ENCODE measurements around the gene ZDHHC3. TPM values are rescaled to one million over a fixed set of nuclear protein-coding genes. Genes with fewer than 3 reads are reported as not detected.

Gene ZDHHC3
- total RNA-seq, 1 donor from 2014 or later = 41.2 TPM

DNA sequence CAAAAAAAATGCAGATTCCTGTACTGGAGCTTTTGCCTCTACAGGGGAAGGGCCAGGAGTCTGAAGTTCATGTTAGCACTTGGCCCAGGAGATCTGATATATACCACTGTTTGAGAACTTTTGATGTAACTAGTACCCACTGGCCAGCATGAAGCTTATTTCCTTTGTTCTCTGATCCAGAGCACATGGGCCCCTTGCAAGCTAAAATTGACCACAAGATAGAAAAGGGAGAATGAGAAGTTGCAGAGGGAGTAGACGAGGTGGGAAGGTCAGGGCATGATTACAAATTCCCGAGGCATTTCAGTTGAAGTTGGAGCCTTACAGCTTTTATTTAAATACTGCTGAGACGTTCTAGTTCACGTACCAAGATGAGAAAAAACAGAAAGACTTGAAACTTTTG, 73.3 kb downstream of the ZDHHC3 start:
- no peak overlapping the region for H3K9ac ChIP-seq
- no peaks in the 10 kb centered on the region for H3K27me3 ChIP-seq
- no peak overlapping the region for H3K4me2 ChIP-seq
- peaks cover 4% of the 10 kb centered on the region for H3K27me3 Mint-ChIP-seq (ENCODE audit: insufficient read depth, low read depth)
- H3F3A ChIP-seq (ENCODE audit: low read depth) = peaks cover 6% of the 10 kb centered on the region
- TF ChIP-seq EZH2 (IDR thresholded peaks at IDR 0.05) (no peak), CTCF (IDR thresholded peaks at IDR 0.05) (no peak), EZH2phosphoT487 (IDR thresholded peaks at IDR 0.05) (no peak)
- peak overlapping the region; percentile 42 for H2AFZ ChIP-seq (replicated peaks)
- no peaks in the 10 kb centered on the region for H3K79me2 ChIP-seq (ENCODE audit: low read depth)
- no peak overlapping the region for H3K27ac ChIP-seq
- H3K4me3 ChIP-seq = no peak overlapping the region
- no peak for DNase-seq (ENCODE audit: low spot score)
- H3K36me3 ChIP-seq = no peaks in the 10 kb centered on the region
- H3K4me3 Mint-ChIP-seq = no peak overlapping the region
- no peaks in the 10 kb centered on the region for H3K9me3 ChIP-seq (ENCODE audit: low read depth)
- no peaks in the 10 kb centered on the region for H3K9me3 Mint-ChIP-seq
- H4K20me1 ChIP-seq (ENCODE audit: low read depth) = no peaks in the 10 kb centered on the region
- H3K4me1 Mint-ChIP-seq = peaks cover 32% of the 10 kb centered on the region
- no peak overlapping the region for H3K27ac Mint-ChIP-seq
- peaks cover 24% of the 10 kb centered on the region for H3K4me1 ChIP-seq
- H3K36me3 Mint-ChIP-seq = no peaks in the 10 kb centered on the region

DNA sequence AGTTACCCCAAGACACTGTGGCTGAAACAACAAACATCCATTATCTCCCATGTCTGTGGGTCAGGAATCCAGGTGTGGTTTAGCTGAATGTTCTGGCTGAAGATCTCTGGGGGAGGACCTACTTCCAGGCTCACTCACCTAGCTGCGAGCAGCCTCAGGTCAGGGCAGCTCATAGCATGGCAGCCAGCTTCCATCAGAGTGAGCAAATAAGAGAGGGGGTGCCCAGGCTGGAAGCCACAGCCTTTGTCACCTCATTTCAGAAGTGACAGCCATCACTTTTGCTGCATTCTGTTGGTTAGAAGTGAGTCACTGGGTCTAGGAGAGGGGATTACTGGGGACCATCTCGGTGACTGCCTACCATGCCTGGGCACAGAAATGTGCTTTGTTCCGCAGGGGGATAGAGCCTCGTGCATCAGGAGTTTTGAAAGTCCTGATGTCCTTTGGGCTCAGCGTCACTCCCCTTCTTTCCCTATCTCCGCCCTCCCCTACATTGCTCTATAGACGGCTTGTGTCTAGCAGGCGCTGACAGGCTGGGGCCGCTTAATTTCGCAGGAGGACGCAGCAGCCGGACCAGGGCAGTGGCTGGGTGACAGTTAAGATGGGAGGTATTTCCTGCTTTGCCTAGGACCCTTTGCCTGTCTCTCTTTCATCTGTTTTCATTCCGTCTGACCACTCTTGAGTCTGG, 76.1 kb downstream of the ZDHHC3 start:
- Histone ChIP-seq H3K4me3 (no peak overlapping the region), H3K4me2 (peak overlapping the region; percentile 47), H3K27me3 (no peaks in the 10 kb centered on the region), H3K36me3 (no peaks in the 10 kb centered on the region), H4K20me1 (ENCODE audit: low read depth) (no peaks in the 10 kb centered on the region), H3K79me2 (ENCODE audit: low read depth) (no peaks in the 10 kb centered on the region), H3F3A (ENCODE audit: low read depth) (peaks cover 6% of the 10 kb centered on the region), H3K4me1 (peaks cover 24% of the 10 kb centered on the region), H2AFZ (replicated peaks) (peak overlapping the region; percentile 68), H3K9ac (no peak overlapping the region), H3K27ac (no peak overlapping the region), H3K9me3 (ENCODE audit: low read depth) (no peaks in the 10 kb centered on the region)
- H3K36me3 Mint-ChIP-seq = no peaks in the 10 kb centered on the region
- H3K4me1 Mint-ChIP-seq = peaks cover 22% of the 10 kb centered on the region
- peak overlapping the region; percentile 86 for H3K27ac Mint-ChIP-seq
- no peaks in the 10 kb centered on the region for H3K9me3 Mint-ChIP-seq
- DNase-seq (ENCODE audit: low spot score) = peak; percentile 61
- peaks cover 2% of the 10 kb centered on the region for H3K27me3 Mint-ChIP-seq (ENCODE audit: insufficient read depth, low read depth)
- H3K4me3 Mint-ChIP-seq = no peak overlapping the region
- TF ChIP-seq EZH2phosphoT487 (IDR thresholded peaks at IDR 0.05) = no peak

DNA sequence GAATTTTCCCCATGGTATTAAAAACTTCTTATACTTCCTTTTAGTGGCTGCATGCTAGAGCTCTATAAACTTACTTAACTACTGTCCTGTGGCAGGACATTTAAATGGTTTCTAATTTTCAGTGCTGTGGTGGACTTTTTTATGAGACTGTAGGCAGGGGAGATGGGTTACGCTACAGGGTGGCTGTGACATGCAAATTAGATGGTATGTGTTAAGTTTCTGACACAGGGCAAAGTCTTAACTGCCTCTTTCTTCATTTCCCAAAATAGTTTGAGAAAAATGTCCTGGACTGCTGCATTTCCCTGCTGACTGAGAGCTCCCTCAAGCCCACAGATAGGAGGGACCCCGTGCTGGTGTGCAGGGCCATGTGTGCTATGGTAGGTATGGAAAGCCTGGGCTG, 79.5 kb downstream of the ZDHHC3 start:
- Histone ChIP-seq H3K27ac (no peak overlapping the region), H3K36me3 (no peaks in the 10 kb centered on the region), H3K79me2 (ENCODE audit: low read depth) (no peaks in the 10 kb centered on the region), H2AFZ (replicated peaks) (no peak overlapping the region), H3K27me3 (no peaks in the 10 kb centered on the region), H3K9ac (no peak overlapping the region), H3K4me2 (no peak overlapping the region), H3K9me3 (ENCODE audit: low read depth) (no peaks in the 10 kb centered on the region), H4K20me1 (ENCODE audit: low read depth) (no peaks in the 10 kb centered on the region), H3K4me3 (no peak overlapping the region), H3K4me1 (peaks cover 24% of the 10 kb centered on the region), H3F3A (ENCODE audit: low read depth) (peaks cover 6% of the 10 kb centered on the region)
- H3K36me3 Mint-ChIP-seq = no peaks in the 10 kb centered on the region
- peaks cover 2% of the 10 kb centered on the region for H3K27me3 Mint-ChIP-seq (ENCODE audit: insufficient read depth, low read depth)
- H3K9me3 Mint-ChIP-seq = no peaks in the 10 kb centered on the region
- TF ChIP-seq CTCF (IDR thresholded peaks at IDR 0.05) (no peak), EZH2phosphoT487 (IDR thresholded peaks at IDR 0.05) (no peak), EZH2 (IDR thresholded peaks at IDR 0.05) (no peak)
- peaks cover 19% of the 10 kb centered on the region for H3K4me1 Mint-ChIP-seq
- H3K27ac Mint-ChIP-seq = no peak overlapping the region
- no peak overlapping the region for H3K4me3 Mint-ChIP-seq
- no peak for DNase-seq (ENCODE audit: low spot score)

GRCh38 chr3:44894485-44894884, 81.5 kb downstream of the ZDHHC3 start:
- no peaks in the 10 kb centered on the region for H4K20me1 ChIP-seq (ENCODE audit: low read depth)
- Mint-ChIP-seq H3K27ac (no peak overlapping the region), H3K4me1 (peaks cover 7% of the 10 kb centered on the region), H3K36me3 (no peaks in the 10 kb centered on the region), H3K27me3 (ENCODE audit: insufficient read depth, low read depth) (peaks cover 4% of the 10 kb centered on the region), H3K9me3 (no peaks in the 10 kb centered on the region), H3K4me3 (no peak overlapping the region)
- no peak for DNase-seq (ENCODE audit: low spot score)
- no peak overlapping the region for H3K27ac ChIP-seq
- H2AFZ ChIP-seq (replicated peaks) = no peak overlapping the region
- TF ChIP-seq CTCF (IDR thresholded peaks at IDR 0.05) = no peak
- no peak for TF ChIP-seq EZH2phosphoT487 (IDR thresholded peaks at IDR 0.05)
- no peak for TF ChIP-seq EZH2 (IDR thresholded peaks at IDR 0.05)
- no peaks in the 10 kb centered on the region for H3F3A ChIP-seq (ENCODE audit: low read depth)
- H3K79me2 ChIP-seq (ENCODE audit: low read depth) = no peaks in the 10 kb centered on the region
- no peak overlapping the region for H3K9ac ChIP-seq
- H3K4me3 ChIP-seq = no peak overlapping the region
- H3K27me3 ChIP-seq = no peaks in the 10 kb centered on the region
- H3K4me2 ChIP-seq = no peak overlapping the region
- H3K4me1 ChIP-seq = peaks cover 12% of the 10 kb centered on the region
- no peaks in the 10 kb centered on the region for H3K9me3 ChIP-seq (ENCODE audit: low read depth)
- H3K36me3 ChIP-seq = no peaks in the 10 kb centered on the region

All from neural progenitor cell (in vitro differentiated cells).